WTC11 (cell line): ENCODE data around the gene SDHAF1. TPM values are rescaled to one million over a fixed set of nuclear protein-coding genes. Genes with fewer than 3 reads are reported as not detected.

Experiments used
- ATAC-seq: fragments of 200-7000 bp; cut with Tn5 transposase; 2 replicates; pipeline ENCODE4 v1.10.0; 2021; ENCODE audit warnings: mild to moderate bottlenecking, moderate library complexity
- CTCF ChIA-PET: fragments of 300-600 bp; sonication (Branson Sonifier 250); formaldehyde crosslinking; loops from one replicate; lab custom pipeline; 2021; ENCODE audit warnings: antibody characterized with exemption; lab: Charles Lee
- POLR2A ChIA-PET: fragments of 350-600 bp; sonication (Branson Sonifier 250); formaldehyde crosslinking; loops from one replicate; lab custom pipeline; 2021; ENCODE audit warnings: antibody characterized with exemption; lab: Charles Lee
- DNase-seq: peaks from one replicate; pipeline ENCODE4 v3.0.0; 2021; ENCODE audit warnings: low spot score
- H3K27ac Mint-ChIP-seq: 2 replicates; pipeline ENCODE4 v1.8.0; 2021; ENCODE audit warnings: mixed read lengths
- H3K27me3 Mint-ChIP-seq: 2 replicates; pipeline ENCODE4 v1.8.0; 2021; ENCODE audit warnings: low read depth, mild to moderate bottlenecking, moderate library complexity, mixed read lengths
- H3K36me3 Mint-ChIP-seq: 2 replicates; pipeline ENCODE4 v1.8.0; 2021; ENCODE audit warnings: mixed read lengths
- H3K4me1 Mint-ChIP-seq: 2 replicates; pipeline ENCODE4 v1.8.0; 2022; ENCODE audit warnings: mixed read lengths
- H3K4me3 Mint-ChIP-seq: 2 replicates; pipeline ENCODE4 v1.8.0; 2021; ENCODE audit warnings: mild to moderate bottlenecking, moderate library complexity, mixed read lengths
- H3K9me3 Mint-ChIP-seq: 2 replicates; pipeline ENCODE4 v1.8.0; 2021; ENCODE audit warnings: mixed read lengths
- ARID4B ChIP-seq: sonication (generic); formaldehyde crosslinking; IDR thresholded peaks from 2 replicates; pipeline ENCODE4 v1.8.0; 2023; ENCODE audit warnings: missing genetic modification reagents, mild to moderate bottlenecking, borderline replicate concordance
- FOXP4 ChIP-seq: sonication (generic); formaldehyde crosslinking; IDR thresholded peaks from 2 replicates; pipeline ENCODE4 v1.8.0; 2022; ENCODE audit warnings: mild to moderate bottlenecking, missing genetic modification reagents
- IRF2 ChIP-seq: sonication (generic); formaldehyde crosslinking; IDR thresholded peaks from 2 replicates; pipeline ENCODE4 v1.8.0; 2022; ENCODE audit warnings: low read depth, missing genetic modification reagents, borderline replicate concordance
- total RNA-seq: library from RNA; stranded (reverse); gene quantifications from 3 replicates; pipeline ENCODE4 v1.2.3, GENCODE V29; 2021

The SDHAF1 gene
- total RNA-seq, 1 experiment from 2014 or later, result 20.8 TPM

GRCh38 chr19:36043952-36044351 is 49.0 kb downstream of the SDHAF1 start:
- Mint-ChIP-seq H3K27me3 (no peaks in the 10 kb centered on the region), H3K4me3 (no peak overlapping the region), H3K4me1 (peaks cover 12% of the 10 kb centered on the region), H3K36me3 (no peaks in the 10 kb centered on the region), H3K9me3 (no peaks in the 10 kb centered on the region), H3K27ac (no peak overlapping the region)
- CTCF ChIA-PET, result no interaction called here
- DNase-seq (no peak), ATAC-seq (no peak)
- POLR2A ChIA-PET, result interaction anchor here (0.7 kb wide), 1 partner anchor 52 kb away, joined by 4 read pairs; no protein-coding TSS in a partner anchor
- TF ChIP-seq FOXP4 (CRISPR knock-in tag), result no peak
- no peak for TF ChIP-seq ARID4B (CRISPR knock-in tag)
- no peak for TF ChIP-seq IRF2 (CRISPR knock-in tag)

Other genes with a start within 250 kb of the SDHAF1 start
- gene U2AF1L4, start 249.8 kb upstream of the SDHAF1 start, total RNA-seq, result 19.7 to 20.9 TPM (median 20.8 TPM) in 3 replicates
- gene PSENEN, start 249.5 kb upstream of the SDHAF1 start, total RNA-seq, result 80.3 to 85.3 TPM (median 84.0 TPM) in 3 replicates
- gene LIN37, start 246.6 kb upstream of the SDHAF1 start, total RNA-seq, result 4.7 to 6.4 TPM (median 5.6 TPM) in 3 replicates
- gene HSPB6, start 238.2 kb upstream of the SDHAF1 start, total RNA-seq, result 1.4 to 2.5 TPM (median 1.7 TPM) in 3 replicates
- 32.9 to 36.7 TPM (median 36.2 TPM) in 3 replicates for gene PROSER3, start 237.0 kb upstream of the SDHAF1 start, total RNA-seq
- gene ARHGAP33, start 219.6 kb upstream of the SDHAF1 start, total RNA-seq, result 36.8 to 43.9 TPM (median 39.8 TPM) in 3 replicates
- gene PRODH2, start 182.3 kb upstream of the SDHAF1 start, total RNA-seq, result 0.14 TPM in 1 of 3 replicates, not detected in the others
- gene NPHS1, start 142.7 kb upstream of the SDHAF1 start, total RNA-seq, result 0.61 to 1.7 TPM (median 1.7 TPM) in 3 replicates
- gene KIRREL2, start 138.3 kb upstream of the SDHAF1 start, total RNA-seq, result 4.7 to 5.3 TPM (median 4.9 TPM) in 3 replicates
- 15.5 to 24.0 TPM (median 20.2 TPM) in 3 replicates for gene APLP1, start 126.6 kb upstream of the SDHAF1 start, total RNA-seq
- gene NFKBID, start 94.6 kb upstream of the SDHAF1 start, total RNA-seq, result 10.6 to 13.9 TPM (median 12.8 TPM) in 3 replicates
- 1.8 to 1.9 TPM (median 1.8 TPM) in 3 replicates for gene HCST, start 92.7 kb upstream of the SDHAF1 start, total RNA-seq
- gene TYROBP, start 86.9 kb upstream of the SDHAF1 start, total RNA-seq, result 0.34 to 0.55 TPM (median 0.46 TPM) in 3 replicates
- 20.6 to 26.4 TPM (median 24.8 TPM) in 3 replicates for gene LRFN3, start 58.8 kb upstream of the SDHAF1 start, total RNA-seq
- 17.6 to 28.5 TPM (median 27.9 TPM) in 3 replicates for gene SYNE4, start 13.6 kb downstream of the SDHAF1 start, total RNA-seq
- 28.1 to 35.1 TPM (median 31.9 TPM) in 3 replicates for gene ALKBH6, start 19.0 kb downstream of the SDHAF1 start, total RNA-seq
- gene CLIP3, start 37.7 kb downstream of the SDHAF1 start, total RNA-seq, result 16.2 to 19.4 TPM (median 17.9 TPM) in 3 replicates
- gene THAP8, start 59.1 kb downstream of the SDHAF1 start, total RNA-seq, result 6.6 to 10.7 TPM (median 6.9 TPM) in 3 replicates
- 30.9 to 40.0 TPM (median 30.9 TPM) in 3 replicates for gene WDR62, start 59.7 kb downstream of the SDHAF1 start, total RNA-seq
- not detected in 3 replicates for gene OVOL3, start 116.0 kb downstream of the SDHAF1 start, total RNA-seq
- 161 to 177 TPM (median 165 TPM) in 3 replicates for gene POLR2I, start 119.7 kb downstream of the SDHAF1 start, total RNA-seq
- 170 to 187 TPM (median 182 TPM) in 3 replicates for gene TBCB, start 120.3 kb downstream of the SDHAF1 start, total RNA-seq
- gene CAPNS1, start 144.9 kb downstream of the SDHAF1 start, total RNA-seq, result 332 to 358 TPM (median 344 TPM) in 3 replicates
- 0.64 to 1.0 TPM (median 0.70 TPM) in 3 replicates for gene COX7A1, start 157.3 kb downstream of the SDHAF1 start, total RNA-seq
- 2.5 to 3.0 TPM (median 2.8 TPM) in 3 replicates for gene ZNF565, start 219.5 kb downstream of the SDHAF1 start, total RNA-seq
- gene ZNF146, start 219.9 kb downstream of the SDHAF1 start, total RNA-seq, result 122 to 128 TPM (median 124 TPM) in 3 replicates